Panc1 (cell line): ENCODE measurements around the gene CEP128. TPM values are rescaled to one million over a fixed set of nuclear protein-coding genes. Genes with fewer than 3 reads are reported as not detected.

Experiments used
- ATAC-seq: fragments of 200-7000 bp; cut with Tn5 transposase; 2 replicates; pipeline ENCODE4 v1.9.1; 2020; ENCODE audit warnings: mild to moderate bottlenecking, moderate library complexity
- BruUV-seq: library from RNA; stranded (reverse); fragments of 400-500 nt; replicated peaks from 2 replicates; lab custom pipeline; 2021; lab: Mats Ljungman, UMichigan
- CTCF ChIA-PET: fragments of 300-600 bp; sonication (Branson Sonifier 250); formaldehyde crosslinking; loops from one replicate; lab custom pipeline; 2022; ENCODE audit warnings: antibody characterized with exemption; lab: Charles Lee
- POLR2A ChIA-PET: fragments of 300-600 bp; sonication (Branson Sonifier 250); formaldehyde crosslinking; loops from one replicate; lab custom pipeline; 2022; ENCODE audit warnings: antibody characterized with exemption; lab: Charles Lee
- DNase-seq: peaks from one replicate; pipeline ENCODE4 v3.0.0-alpha.2; 2010; ENCODE audit warnings: low read depth, low spot score
- H3K27ac ChIP-seq: 2 replicates; pipeline ENCODE4 v1.5.1; 2011; ENCODE audit warnings: mild to moderate bottlenecking, low read length, inconsistent platforms
- H3K27me3 ChIP-seq: fragments of 200-500 bp; sonication (Bioruptor generic); 2 replicates; pipeline ENCODE4 v1.6.0; 2014; ENCODE audit warnings: low read length, inconsistent platforms; ENCODE audit not compliant: control insufficient read depth, insufficient read depth
- H3K36me3 ChIP-seq: fragments of 200-500 bp; sonication (Bioruptor generic); 2 replicates; pipeline ENCODE4 v1.5.1; 2014; ENCODE audit warnings: inconsistent platforms, mild to moderate bottlenecking, low read length, moderate library complexity; ENCODE audit not compliant: control insufficient read depth, insufficient read depth
- H3K4me1 ChIP-seq: 2 replicates; pipeline ENCODE4 v1.5.1; 2011; ENCODE audit warnings: inconsistent platforms, mild to moderate bottlenecking, low read length, moderate library complexity; ENCODE audit not compliant: control insufficient read depth, insufficient read depth
- H3K4me3 ChIP-seq, 2 experiments: 2 replicates each; pipeline ENCODE4 v1.5.1; 2011 to 2012; ENCODE audit warnings: low read depth in 2 of 2, low read length in 2 of 2, mild to moderate bottlenecking in 2 of 2, inconsistent platforms in 1 of 2, moderate library complexity in 1 of 2
- H3K9me3 ChIP-seq: fragments of 200-500 bp; sonication (Bioruptor generic); 2 replicates; pipeline ENCODE4 v1.5.1; 2014; ENCODE audit warnings: low read depth, mild to moderate bottlenecking, inconsistent platforms, low read length, moderate library complexity; ENCODE audit not compliant: control insufficient read depth, insufficient read depth
- POLR2AphosphoS5 ChIP-seq: IDR thresholded peaks from 2 replicates; pipeline ENCODE4 v1.6.1; 2012; ENCODE audit warnings: mild to moderate bottlenecking, low read depth, low read length, moderate library complexity
- SIN3A ChIP-seq: IDR thresholded peaks from 2 replicates; pipeline ENCODE4 v1.6.1; 2012; ENCODE audit warnings: low read depth, mild to moderate bottlenecking, low read length, moderate library complexity, borderline replicate concordance; ENCODE audit not compliant: insufficient read depth
- TCF7L2 ChIP-seq: IDR thresholded peaks from 2 replicates; pipeline ENCODE4 v1.6.1; 2011; ENCODE audit warnings: mild to moderate bottlenecking, low read depth, low read length, inconsistent platforms
- in situ Hi-C: cut with HindIII; loops from 2 replicates; pipeline ENCODE4 v1.10.0; 2016; ENCODE audit warnings: low sequenced_read_pairs, low pct_unique_long_range_greater_than_20kb
- intact Hi-C: fragments of 100-400 bp; cut with micrococcal nuclease; formaldehyde crosslinking; loops from one replicate; pipeline ENCODE4 v1.10.0; 2022; ENCODE audit not compliant: unreplicated experiment
- total RNA-seq: library from RNA; stranded (reverse); gene quantifications from one replicate; pipeline ENCODE4 v1.2.1, GENCODE V29; 2021; ENCODE audit not compliant: unreplicated experiment
- TF ChIP-seq, protein P1 (sequence below): fragments of 450-650 bp; IDR thresholded peaks from 2 replicates; pipeline ENCODE4 v1.5.1; 2017; ENCODE audit warnings: mild to moderate bottlenecking
- TF ChIP-seq, protein P2 (sequence below), 2 experiments: IDR thresholded peaks; 2 replicates each; pipeline ENCODE4 v1.6.1; 2011 to 2012; ENCODE audit warnings: low read depth in 2 of 2, control low read depth in 1 of 2, low read length in 1 of 2, mild to moderate bottlenecking in 1 of 2, moderate library complexity in 1 of 2; ENCODE audit not compliant: insufficient read depth in 1 of 2

CEP128 gene
- total RNA-seq, 1 experiment from 2014 or later, result 9.3 TPM

DNA sequence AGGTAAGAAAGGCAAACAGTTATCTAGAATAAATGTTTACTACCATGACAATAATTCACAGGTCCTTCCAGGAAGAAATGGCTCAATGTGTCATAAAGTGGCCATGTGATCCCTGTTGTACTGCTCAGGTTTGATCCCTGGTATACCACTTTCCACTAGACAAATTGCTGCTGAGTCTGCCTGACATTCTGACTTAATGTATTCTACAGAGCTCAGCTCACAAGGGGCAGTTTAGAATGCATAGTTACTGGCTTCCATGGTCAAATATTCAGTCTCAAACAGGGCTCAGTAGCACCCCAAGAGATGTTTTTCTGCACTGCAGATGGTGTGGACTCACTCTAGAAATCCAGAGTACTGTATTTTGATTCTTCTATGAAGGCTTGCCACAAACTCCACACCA, 35.7 kb upstream of the CEP128 start:
- POLR2A ChIA-PET, result no interaction called here
- DNase-seq, result no peak
- peaks cover 2% of the 10 kb centered on the region for H3K27me3 ChIP-seq
- H3K36me3 ChIP-seq, result no peaks in the 10 kb centered on the region
- no peak overlapping the region for H3K27ac ChIP-seq
- no peak overlapping the region for H3K4me3 ChIP-seq
- no peaks in the 10 kb centered on the region for H3K9me3 ChIP-seq
- TF ChIP-seq SIN3A (no peak), POLR2AphosphoS5 (no peak), TCF7L2 (no peak)
- TF ChIP-seq, protein P1, sequence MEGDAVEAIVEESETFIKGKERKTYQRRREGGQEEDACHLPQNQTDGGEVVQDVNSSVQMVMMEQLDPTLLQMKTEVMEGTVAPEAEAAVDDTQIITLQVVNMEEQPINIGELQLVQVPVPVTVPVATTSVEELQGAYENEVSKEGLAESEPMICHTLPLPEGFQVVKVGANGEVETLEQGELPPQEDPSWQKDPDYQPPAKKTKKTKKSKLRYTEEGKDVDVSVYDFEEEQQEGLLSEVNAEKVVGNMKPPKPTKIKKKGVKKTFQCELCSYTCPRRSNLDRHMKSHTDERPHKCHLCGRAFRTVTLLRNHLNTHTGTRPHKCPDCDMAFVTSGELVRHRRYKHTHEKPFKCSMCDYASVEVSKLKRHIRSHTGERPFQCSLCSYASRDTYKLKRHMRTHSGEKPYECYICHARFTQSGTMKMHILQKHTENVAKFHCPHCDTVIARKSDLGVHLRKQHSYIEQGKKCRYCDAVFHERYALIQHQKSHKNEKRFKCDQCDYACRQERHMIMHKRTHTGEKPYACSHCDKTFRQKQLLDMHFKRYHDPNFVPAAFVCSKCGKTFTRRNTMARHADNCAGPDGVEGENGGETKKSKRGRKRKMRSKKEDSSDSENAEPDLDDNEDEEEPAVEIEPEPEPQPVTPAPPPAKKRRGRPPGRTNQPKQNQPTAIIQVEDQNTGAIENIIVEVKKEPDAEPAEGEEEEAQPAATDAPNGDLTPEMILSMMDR, result no peak
- TF ChIP-seq, protein P2, sequence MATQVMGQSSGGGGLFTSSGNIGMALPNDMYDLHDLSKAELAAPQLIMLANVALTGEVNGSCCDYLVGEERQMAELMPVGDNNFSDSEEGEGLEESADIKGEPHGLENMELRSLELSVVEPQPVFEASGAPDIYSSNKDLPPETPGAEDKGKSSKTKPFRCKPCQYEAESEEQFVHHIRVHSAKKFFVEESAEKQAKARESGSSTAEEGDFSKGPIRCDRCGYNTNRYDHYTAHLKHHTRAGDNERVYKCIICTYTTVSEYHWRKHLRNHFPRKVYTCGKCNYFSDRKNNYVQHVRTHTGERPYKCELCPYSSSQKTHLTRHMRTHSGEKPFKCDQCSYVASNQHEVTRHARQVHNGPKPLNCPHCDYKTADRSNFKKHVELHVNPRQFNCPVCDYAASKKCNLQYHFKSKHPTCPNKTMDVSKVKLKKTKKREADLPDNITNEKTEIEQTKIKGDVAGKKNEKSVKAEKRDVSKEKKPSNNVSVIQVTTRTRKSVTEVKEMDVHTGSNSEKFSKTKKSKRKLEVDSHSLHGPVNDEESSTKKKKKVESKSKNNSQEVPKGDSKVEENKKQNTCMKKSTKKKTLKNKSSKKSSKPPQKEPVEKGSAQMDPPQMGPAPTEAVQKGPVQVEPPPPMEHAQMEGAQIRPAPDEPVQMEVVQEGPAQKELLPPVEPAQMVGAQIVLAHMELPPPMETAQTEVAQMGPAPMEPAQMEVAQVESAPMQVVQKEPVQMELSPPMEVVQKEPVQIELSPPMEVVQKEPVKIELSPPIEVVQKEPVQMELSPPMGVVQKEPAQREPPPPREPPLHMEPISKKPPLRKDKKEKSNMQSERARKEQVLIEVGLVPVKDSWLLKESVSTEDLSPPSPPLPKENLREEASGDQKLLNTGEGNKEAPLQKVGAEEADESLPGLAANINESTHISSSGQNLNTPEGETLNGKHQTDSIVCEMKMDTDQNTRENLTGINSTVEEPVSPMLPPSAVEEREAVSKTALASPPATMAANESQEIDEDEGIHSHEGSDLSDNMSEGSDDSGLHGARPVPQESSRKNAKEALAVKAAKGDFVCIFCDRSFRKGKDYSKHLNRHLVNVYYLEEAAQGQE (IDR thresholded peaks at IDR 0.05; ENCODE audit: insufficient read depth in 1 of 2, low read depth in 2 of 2, low read length in 1 of 2), result no peak
- ATAC-seq, result no peak
- CTCF ChIA-PET, result no interaction called here
- in situ Hi-C loops, result no loop called here
- no TSS peak for BruUV-seq
- intact Hi-C loops, result no loop called here
- H3K4me1 ChIP-seq, result no peaks in the 10 kb centered on the region

DNA sequence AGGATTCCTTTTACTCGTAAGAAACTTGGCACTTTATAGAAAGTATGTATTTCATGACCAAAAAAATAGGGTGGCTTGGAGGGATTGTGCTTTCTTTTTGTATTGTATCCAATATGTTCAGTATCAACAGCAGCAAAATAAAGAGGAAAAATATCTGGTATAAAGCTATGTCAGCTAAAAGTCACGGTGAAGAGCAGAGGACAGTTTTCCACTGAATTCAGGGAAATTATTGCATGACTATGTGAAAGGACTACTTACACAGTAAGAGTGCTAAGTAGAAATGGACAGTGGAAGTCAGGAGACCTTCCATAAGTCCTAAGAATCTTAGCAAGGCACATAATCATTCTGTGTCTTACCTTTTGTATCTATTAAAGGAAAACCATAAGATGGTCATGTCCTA, 33.1 kb upstream of the CEP128 start:
- CTCF ChIA-PET, result no interaction called here
- Histone ChIP-seq H3K4me1 (no peaks in the 10 kb centered on the region), H3K36me3 (no peaks in the 10 kb centered on the region), H3K9me3 (no peaks in the 10 kb centered on the region), H3K27me3 (peaks cover 2% of the 10 kb centered on the region), H3K4me3 (no peak overlapping the region), H3K27ac (no peak overlapping the region)
- no peak for ATAC-seq
- intact Hi-C loops (no loop called here), in situ Hi-C loops (no loop called here)
- BruUV-seq, result no TSS peak
- POLR2A ChIA-PET, result no interaction called here
- TF ChIP-seq POLR2AphosphoS5 (no peak), SIN3A (no peak), TCF7L2 (no peak)
- TF ChIP-seq, protein P2 (IDR thresholded peaks at IDR 0.05; ENCODE audit: insufficient read depth in 1 of 2, low read depth in 2 of 2, low read length in 1 of 2), result no peak
- TF ChIP-seq, protein P1, result no peak
- DNase-seq, result no peak
